ENCODE measurements around the gene SOWAHA. TPM values are rescaled to one million over a fixed set of nuclear protein-coding genes. Genes with fewer than 3 reads are reported as not detected.

The SOWAHA gene
- total and polyA plus RNA-seq, 2 donors (not counting 1 experiment from before 2014, with no cell fraction given): not detected

GRCh38 chr5:132820162-132820754, 7.2 kb downstream of the SOWAHA start:
- H2AFZ ChIP-seq (ENCODE audit: insufficient read depth, low read depth, low read length, poor library complexity, severe bottlenecking): peak overlapping the region; percentile 69
- no peak overlapping the region for H3K27ac ChIP-seq (ENCODE audit: low read length in 2 of 2)
- peak; percentile 89 for DNase-seq
- Mint-ChIP-seq H3K9me3 (ENCODE audit: insufficient read depth) (no peaks in the 10 kb centered on the region), H3K4me1 (peaks cover 13% of the 10 kb centered on the region), H3K27me3 (peaks cover 21% of the 10 kb centered on the region), H3K27ac (no peak overlapping the region), H3K4me3 (peak overlapping the region; percentile 55)
- 2% methylated on average over 9 of the region's 15 CpGs for WGBS (ENCODE audit: insufficient coverage)
- TF ChIP-seq CTCF (IDR thresholded peaks at IDR 0.05) (peak; percentile 88), EZH2 (IDR thresholded peaks at IDR 0.05; ENCODE audit: borderline replicate concordance, insufficient read depth, low read depth, low read length, poor library complexity, severe bottlenecking) (no peak)
- H3K4me1 ChIP-seq (ENCODE audit: control insufficient read depth in 2 of 2, insufficient read depth in 2 of 2, low read length in 2 of 2): peaks cover 27% of the 10 kb centered on the region in 2 donors
- no peaks in the 10 kb centered on the region for H3K79me2 ChIP-seq (ENCODE audit: control insufficient read depth, insufficient read depth, low read length)
- POLR2A ChIA-PET: interaction anchor here (0.7 kb wide), 2 partner anchors 142 to 319 kb away, joined by 4 to 6 read pairs; no protein-coding TSS in a partner anchor
- no peaks in the 10 kb centered on the region for H3K36me3 ChIP-seq (replicated peaks in 1 of 2; ENCODE audit: control extremely low read depth in 1 of 2, control insufficient read depth in 1 of 2, extremely low read depth in 1 of 2, insufficient read depth in 2 of 2, low read length in 1 of 2)
- no peaks in the 10 kb centered on the region for H4K20me1 ChIP-seq (ENCODE audit: control insufficient read depth, insufficient read depth, low read length, poor library complexity, severe bottlenecking)
- H3K4me3 ChIP-seq (ENCODE audit: control extremely low read depth in 1 of 5, extremely low read depth in 1 of 5, insufficient read depth in 1 of 5, low read depth in 2 of 5, low read length in 4 of 5): peak overlapping the region in 3 of 5 experiments; percentile 23 to 39 (median 28)
- H3K4me2 ChIP-seq (replicated peaks; ENCODE audit: low read depth, low read length, poor library complexity, severe bottlenecking): peak overlapping the region; percentile 64
- H3K9ac ChIP-seq (ENCODE audit: low read length): peak overlapping the region; percentile 40
- intact Hi-C loops (cut with micrococcal nuclease): loop anchor here (1.0 kb wide), 3 partner anchors 294 to 435 kb away; no protein-coding TSS in a partner anchor
- CTCF ChIA-PET: interaction anchor here (0.6 to 6.2 kb wide), 49 partner anchors 9 to 582 kb away, joined by 3 to 66 read pairs (median 4); partner anchors contain the start of genes CCNI2, KIF3A and SHROOM1
- peaks cover 0 to 54% (median 25%) of the 10 kb centered on the region in 4 experiments for H3K27me3 ChIP-seq (replicated peaks in 1 of 4; ENCODE audit: control extremely low read depth in 1 of 4, control insufficient read depth in 3 of 4, insufficient read depth in 4 of 4, low read length in 3 of 4)
- peaks cover 0 to 3% (median 0%) of the 10 kb centered on the region in 3 donors for H3K9me3 ChIP-seq (ENCODE audit: control extremely low read depth in 1 of 3, control insufficient read depth in 2 of 3, insufficient read depth in 1 of 3, low read length in 2 of 3)
- ATAC-seq (ENCODE audit: low read depth): peak; percentile 89

GRCh38 chr5:132821350-132821749, 8.2 kb downstream of the SOWAHA start:
- no peak overlapping the region for H2AFZ ChIP-seq (ENCODE audit: insufficient read depth, low read depth, low read length, poor library complexity, severe bottlenecking)
- intact Hi-C loops (cut with micrococcal nuclease): no loop called here
- no peak overlapping the region for H3K4me3 ChIP-seq (ENCODE audit: control extremely low read depth in 1 of 5, extremely low read depth in 1 of 5, insufficient read depth in 1 of 5, low read depth in 2 of 5, low read length in 4 of 5)
- WGBS (ENCODE audit: insufficient coverage): no CpG with 5 or more reads among the region's 3 CpGs
- DNase-seq: no peak
- CTCF ChIA-PET: interaction anchor here (0.8 to 6.2 kb wide), 16 partner anchors 10 to 583 kb away, joined by 3 to 66 read pairs (median 6); partner anchors contain the start of gene SHROOM1
- TF ChIP-seq EZH2 (IDR thresholded peaks at IDR 0.05; ENCODE audit: borderline replicate concordance, insufficient read depth, low read depth, low read length, poor library complexity, severe bottlenecking) (no peak), CTCF (IDR thresholded peaks at IDR 0.05) (no peak)
- no peaks in the 10 kb centered on the region for H3K79me2 ChIP-seq (ENCODE audit: control insufficient read depth, insufficient read depth, low read length)
- peaks cover 0 to 60% (median 30%) of the 10 kb centered on the region in 4 experiments for H3K27me3 ChIP-seq (replicated peaks in 1 of 4; ENCODE audit: control extremely low read depth in 1 of 4, control insufficient read depth in 3 of 4, insufficient read depth in 4 of 4, low read length in 3 of 4)
- H3K9ac ChIP-seq (ENCODE audit: low read length): no peak overlapping the region
- H4K20me1 ChIP-seq (ENCODE audit: control insufficient read depth, insufficient read depth, low read length, poor library complexity, severe bottlenecking): no peaks in the 10 kb centered on the region
- H3K27ac ChIP-seq (ENCODE audit: low read length in 2 of 2): no peak overlapping the region
- no peak overlapping the region for H3K4me2 ChIP-seq (replicated peaks; ENCODE audit: low read depth, low read length, poor library complexity, severe bottlenecking)
- Mint-ChIP-seq H3K27ac (no peak overlapping the region), H3K9me3 (ENCODE audit: insufficient read depth) (no peaks in the 10 kb centered on the region), H3K27me3 (peaks cover 25% of the 10 kb centered on the region), H3K4me3 (no peak overlapping the region), H3K4me1 (peaks cover 14% of the 10 kb centered on the region)
- no peak for ATAC-seq (ENCODE audit: low read depth)
- H3K36me3 ChIP-seq (replicated peaks in 1 of 2; ENCODE audit: control extremely low read depth in 1 of 2, control insufficient read depth in 1 of 2, extremely low read depth in 1 of 2, insufficient read depth in 2 of 2, low read length in 1 of 2): no peaks in the 10 kb centered on the region
- H3K9me3 ChIP-seq (ENCODE audit: control extremely low read depth in 1 of 3, control insufficient read depth in 2 of 3, insufficient read depth in 1 of 3, low read length in 2 of 3): peaks cover 0 to 4% (median 0%) of the 10 kb centered on the region in 3 donors
- peaks cover 33 to 36% of the 10 kb centered on the region in 2 donors for H3K4me1 ChIP-seq (ENCODE audit: control insufficient read depth in 2 of 2, insufficient read depth in 2 of 2, low read length in 2 of 2)
- POLR2A ChIA-PET: no interaction called here
